Esophagus muscularis mucosa (tissue), 3 donors: ENCODE results near the gene ISG15.

Source experiments
- POLR2A ChIP-seq: fragments of 450-650 bp; IDR thresholded peaks from one replicate; pipeline ENCODE4 v1.6.1; 2017; ENCODE audit warnings: antibody characterized with exemption, moderate library complexity, mild to moderate bottlenecking, low read depth
- TF ChIP-seq, protein P1 (sequence below), 3 experiments: fragments of 200-600 bp in 2 of 3; fragments of 450-650 bp in 1 of 3; sonication (generic) in 2 of 3; IDR thresholded peaks; one replicate each; pipeline ENCODE4 v1.5.1; 2017 to 2019; ENCODE audit warnings: antibody characterized with exemption in 3 of 3, mild to moderate bottlenecking in 2 of 3, moderate library complexity in 1 of 3

DNA sequence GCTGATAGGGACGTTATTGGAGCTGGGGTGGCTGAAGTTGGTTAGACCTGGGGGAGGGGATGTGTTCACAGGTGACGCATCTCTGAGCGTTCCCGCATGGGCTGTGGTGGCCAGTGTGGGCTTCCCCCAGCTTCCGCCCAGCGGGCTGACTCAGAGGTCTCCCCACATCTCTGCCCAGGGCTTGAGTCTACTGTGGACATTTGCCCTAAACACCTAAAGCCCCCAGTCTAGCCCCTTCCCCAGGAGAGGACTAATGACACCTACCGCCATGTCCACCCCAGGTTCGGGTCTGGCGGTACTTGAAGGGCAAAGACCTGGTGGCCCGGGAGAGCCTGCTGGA is 8.6 kb downstream of the ISG15 start:
- no peak for TF ChIP-seq POLR2A
- TF ChIP-seq, protein P1, sequence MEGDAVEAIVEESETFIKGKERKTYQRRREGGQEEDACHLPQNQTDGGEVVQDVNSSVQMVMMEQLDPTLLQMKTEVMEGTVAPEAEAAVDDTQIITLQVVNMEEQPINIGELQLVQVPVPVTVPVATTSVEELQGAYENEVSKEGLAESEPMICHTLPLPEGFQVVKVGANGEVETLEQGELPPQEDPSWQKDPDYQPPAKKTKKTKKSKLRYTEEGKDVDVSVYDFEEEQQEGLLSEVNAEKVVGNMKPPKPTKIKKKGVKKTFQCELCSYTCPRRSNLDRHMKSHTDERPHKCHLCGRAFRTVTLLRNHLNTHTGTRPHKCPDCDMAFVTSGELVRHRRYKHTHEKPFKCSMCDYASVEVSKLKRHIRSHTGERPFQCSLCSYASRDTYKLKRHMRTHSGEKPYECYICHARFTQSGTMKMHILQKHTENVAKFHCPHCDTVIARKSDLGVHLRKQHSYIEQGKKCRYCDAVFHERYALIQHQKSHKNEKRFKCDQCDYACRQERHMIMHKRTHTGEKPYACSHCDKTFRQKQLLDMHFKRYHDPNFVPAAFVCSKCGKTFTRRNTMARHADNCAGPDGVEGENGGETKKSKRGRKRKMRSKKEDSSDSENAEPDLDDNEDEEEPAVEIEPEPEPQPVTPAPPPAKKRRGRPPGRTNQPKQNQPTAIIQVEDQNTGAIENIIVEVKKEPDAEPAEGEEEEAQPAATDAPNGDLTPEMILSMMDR (IDR thresholded peaks at IDR 0.05): no peak
